Kidney epithelial cell (primary cell): Measurements from ENCODE around the gene NMD3. TPM values are rescaled to one million over a fixed set of nuclear protein-coding genes. Genes with fewer than 3 reads are reported as not detected.
A peak's percentile ranks its signal among the peaks of the same experiment; 100 is the strongest.

Experiments
- DNase-seq: peaks from one replicate; pipeline ENCODE4 v3.0.0-alpha.2; 2010; ENCODE audit warnings: low read depth
- H3K27me3 ChIP-seq: 2 replicates; pipeline ENCODE4 v1.6.0; 2011; ENCODE audit warnings: low read length; ENCODE audit not compliant: control insufficient read depth, insufficient read depth
- H3K36me3 ChIP-seq: 2 replicates; pipeline ENCODE4 v1.5.1; 2011; ENCODE audit warnings: low read length; ENCODE audit not compliant: control insufficient read depth, insufficient read depth
- H3K4me3 ChIP-seq: 2 replicates; pipeline ENCODE4 v1.5.1; 2011; ENCODE audit warnings: low read depth, mild to moderate bottlenecking, control low read depth, low read length
- total RNA-seq: library from RNA; depleted of rRNA; stranded (reverse); fragments of >200 nt; gene quantifications from 2 replicates; pipeline ENCODE4 v1.2.3, GENCODE V29; 2015
- TF ChIP-seq, protein P1 (sequence below): IDR thresholded peaks from 2 replicates; pipeline ENCODE4 v1.5.1; 2011; ENCODE audit warnings: mild to moderate bottlenecking, moderate library complexity, low read length, control low read depth, inconsistent platforms; ENCODE audit not compliant: insufficient read depth, poor library complexity, severe bottlenecking

The NMD3 gene
- total RNA-seq, 1 donor from 2014 or later = 53.9 TPM

DNA sequence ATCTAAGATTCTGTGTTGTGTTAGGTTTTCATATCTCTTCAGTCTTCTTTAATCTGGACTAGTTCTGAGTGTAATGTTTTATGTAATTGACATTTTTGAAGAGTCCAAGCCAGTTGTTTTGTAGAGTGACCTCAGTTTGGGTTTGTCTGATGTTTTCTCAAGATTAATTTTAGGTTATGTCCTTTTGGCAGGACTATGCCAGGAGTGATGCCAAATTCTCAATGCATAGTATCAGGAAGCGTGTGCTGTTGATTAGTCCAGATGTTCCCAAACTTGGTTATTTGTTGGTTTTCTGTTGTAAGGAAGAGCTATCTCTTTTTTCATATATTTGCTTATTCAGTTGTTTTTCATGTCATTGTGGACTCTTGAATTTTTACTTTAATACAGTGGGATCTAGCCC lies 32.6 kb downstream of the NMD3 start:
- Histone ChIP-seq H3K4me3 (no peak overlapping the region), H3K27me3 (no peaks in the 10 kb centered on the region), H3K36me3 (peaks cover 2% of the 10 kb centered on the region)
- DNase-seq = no peak
- TF ChIP-seq, protein P1, sequence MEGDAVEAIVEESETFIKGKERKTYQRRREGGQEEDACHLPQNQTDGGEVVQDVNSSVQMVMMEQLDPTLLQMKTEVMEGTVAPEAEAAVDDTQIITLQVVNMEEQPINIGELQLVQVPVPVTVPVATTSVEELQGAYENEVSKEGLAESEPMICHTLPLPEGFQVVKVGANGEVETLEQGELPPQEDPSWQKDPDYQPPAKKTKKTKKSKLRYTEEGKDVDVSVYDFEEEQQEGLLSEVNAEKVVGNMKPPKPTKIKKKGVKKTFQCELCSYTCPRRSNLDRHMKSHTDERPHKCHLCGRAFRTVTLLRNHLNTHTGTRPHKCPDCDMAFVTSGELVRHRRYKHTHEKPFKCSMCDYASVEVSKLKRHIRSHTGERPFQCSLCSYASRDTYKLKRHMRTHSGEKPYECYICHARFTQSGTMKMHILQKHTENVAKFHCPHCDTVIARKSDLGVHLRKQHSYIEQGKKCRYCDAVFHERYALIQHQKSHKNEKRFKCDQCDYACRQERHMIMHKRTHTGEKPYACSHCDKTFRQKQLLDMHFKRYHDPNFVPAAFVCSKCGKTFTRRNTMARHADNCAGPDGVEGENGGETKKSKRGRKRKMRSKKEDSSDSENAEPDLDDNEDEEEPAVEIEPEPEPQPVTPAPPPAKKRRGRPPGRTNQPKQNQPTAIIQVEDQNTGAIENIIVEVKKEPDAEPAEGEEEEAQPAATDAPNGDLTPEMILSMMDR = no peak

DNA sequence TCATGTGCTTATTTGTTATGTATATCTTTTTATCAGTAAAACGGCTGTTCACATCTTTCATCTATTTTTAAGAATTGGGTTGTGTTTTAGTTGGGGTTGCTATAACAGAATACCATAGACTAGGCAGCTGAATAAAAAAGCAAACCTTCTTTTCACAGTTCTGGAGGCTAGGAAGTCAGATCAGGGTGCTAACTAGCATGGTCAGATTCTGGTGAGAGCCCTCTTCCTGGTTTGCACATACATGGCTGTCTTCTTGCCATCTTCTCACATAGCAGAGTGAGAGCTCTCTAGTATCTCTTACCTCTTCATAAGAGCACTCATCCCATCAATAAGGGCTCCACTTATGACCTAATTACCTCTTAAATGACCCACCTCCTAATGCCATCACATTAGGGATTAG lies 33.8 kb downstream of the NMD3 start:
- Histone ChIP-seq H3K36me3 (peaks cover 2% of the 10 kb centered on the region), H3K4me3 (no peak overlapping the region), H3K27me3 (no peaks in the 10 kb centered on the region)
- DNase-seq = no peak
- TF ChIP-seq, protein P1 = no peak

DNA sequence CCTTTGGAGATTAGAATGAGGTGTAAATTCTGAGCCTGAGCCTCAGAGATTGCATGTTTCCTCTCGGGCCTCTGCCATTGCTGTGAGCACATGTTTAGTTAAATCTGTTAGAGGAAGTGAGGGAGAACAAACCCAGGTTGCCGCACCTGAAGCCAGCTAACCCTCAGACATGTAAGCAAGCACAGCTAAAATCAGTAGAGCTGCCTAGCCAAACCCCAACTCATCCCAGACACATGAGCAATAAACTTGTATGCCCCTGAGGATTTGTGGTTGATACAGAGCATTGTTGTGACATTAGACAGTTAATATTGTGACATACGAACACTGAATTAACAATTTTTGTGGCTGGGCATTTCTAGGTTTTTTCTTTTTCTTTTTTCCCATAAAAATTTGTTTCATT lies 41.9 kb downstream of the NMD3 start:
- TF ChIP-seq, protein P1 = no peak
- no peaks in the 10 kb centered on the region for H3K36me3 ChIP-seq
- no peak overlapping the region for H3K4me3 ChIP-seq
- H3K27me3 ChIP-seq = no peaks in the 10 kb centered on the region
- DNase-seq = no peak

DNA sequence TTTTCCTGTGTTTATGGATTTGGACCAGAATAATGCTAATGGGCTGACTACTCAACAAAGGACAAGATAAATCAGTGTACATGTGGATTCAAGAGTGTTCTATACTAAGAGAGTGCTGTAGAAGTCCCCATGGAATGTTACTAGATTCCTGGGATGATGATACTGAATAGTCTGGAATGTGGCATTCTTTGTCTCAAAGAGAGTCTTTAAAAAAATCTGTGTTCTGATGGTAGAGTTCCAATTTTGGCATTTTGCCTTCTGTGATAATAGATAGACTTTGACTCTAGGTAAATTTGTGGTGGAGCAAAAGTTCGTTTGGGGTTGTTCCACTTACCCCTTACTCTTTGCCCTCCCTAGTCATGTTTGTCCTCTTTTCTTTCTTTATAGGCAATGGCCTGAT lies 43.7 kb downstream of the NMD3 start:
- TF ChIP-seq, protein P1 = no peak
- no peaks in the 10 kb centered on the region for H3K36me3 ChIP-seq

DNA sequence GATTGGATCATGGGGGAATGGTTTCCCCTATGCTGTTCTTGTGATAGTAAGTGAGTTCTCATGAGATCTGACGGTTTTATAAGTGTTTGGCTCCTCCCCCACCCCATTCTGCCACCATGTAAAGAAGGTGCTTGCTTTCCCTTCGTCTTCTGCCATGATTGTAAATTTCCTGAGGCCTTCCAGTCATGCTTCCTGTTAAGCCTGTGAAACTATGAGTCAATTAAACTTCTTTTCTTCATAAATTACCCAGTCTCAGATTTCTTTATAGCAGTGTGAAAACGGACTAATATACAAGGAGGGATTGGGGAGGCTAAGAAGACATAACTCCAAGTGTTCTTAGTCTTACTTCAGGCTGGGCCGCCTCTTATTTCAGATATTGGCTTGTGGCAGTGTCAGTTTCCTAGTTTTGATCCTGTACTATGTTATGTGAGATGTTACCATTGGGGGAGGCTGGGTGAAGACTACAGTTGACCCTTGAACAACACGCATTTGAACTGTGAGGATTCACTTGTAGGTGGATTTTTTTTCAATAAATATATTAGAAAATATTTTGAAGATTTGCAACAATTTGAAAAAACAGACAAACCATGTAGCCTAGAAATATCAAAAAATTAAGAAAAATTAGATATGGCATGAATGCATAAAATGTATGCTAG lies 44.9 kb downstream of the NMD3 start:
- Histone ChIP-seq H3K4me3 (no peak overlapping the region), H3K27me3 (no peaks in the 10 kb centered on the region), H3K36me3 (no peaks in the 10 kb centered on the region)
- DNase-seq = no peak
- TF ChIP-seq, protein P1 = no peak

More for the DNA sequence above, 43.7 kb downstream of the NMD3 start:
- Histone ChIP-seq H3K4me3 (no peak overlapping the region), H3K27me3 (no peaks in the 10 kb centered on the region)
- no peak for DNase-seq

DNA sequence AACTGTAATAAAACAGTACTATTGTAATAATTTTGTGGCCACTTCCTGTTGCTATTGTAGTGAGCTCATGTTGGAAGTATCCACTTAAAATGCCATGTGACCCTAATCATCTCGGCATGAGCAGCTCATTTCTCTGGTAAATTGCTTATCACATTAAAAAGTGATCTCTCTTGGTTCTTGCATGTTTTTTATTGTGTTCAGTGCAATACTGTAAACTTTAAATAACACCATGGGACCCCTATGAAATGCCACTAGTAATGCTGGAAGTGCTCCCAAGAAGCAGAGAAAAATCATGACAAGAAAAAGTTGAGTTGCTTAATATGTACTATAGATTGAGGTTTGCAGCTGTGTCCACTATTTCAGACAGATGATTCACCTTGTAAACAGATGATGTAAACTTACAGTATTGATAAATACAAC lies 45.6 kb downstream of the NMD3 start:
- Histone ChIP-seq H3K4me3 (no peak overlapping the region), H3K36me3 (no peaks in the 10 kb centered on the region), H3K27me3 (no peaks in the 10 kb centered on the region)
- peak; percentile 38 for DNase-seq
- TF ChIP-seq, protein P1 = no peak
